Endothelial cell of umbilical vein (primary cell): Measurements from ENCODE around the gene ANXA11.
A peak's percentile ranks its signal among the peaks of the same experiment; 100 is the strongest.

ENCODE experiments used
- CTCF ChIP-seq, 2 donors: IDR thresholded peaks; 1 replicate in 1 of 2; 2 replicates in 1 of 2; pipeline ENCODE4 v1.5.1; 2011; ENCODE audit warnings: low read length in 2 of 2, mild to moderate bottlenecking in 2 of 2, moderate library complexity in 2 of 2, control low read depth in 1 of 2, inconsistent platforms in 1 of 2, low read depth in 1 of 2; ENCODE audit not compliant: insufficient read depth in 1 of 2; ENCODE audit errors: extremely low read depth in 1 of 2
- EZH2 ChIP-seq: IDR thresholded peaks from 2 replicates; pipeline ENCODE4 v1.6.1; 2012; ENCODE audit warnings: borderline replicate concordance, low read depth, mild to moderate bottlenecking, moderate library complexity, low read length, inconsistent platforms; ENCODE audit not compliant: severe bottlenecking
- POLR2A ChIP-seq: IDR thresholded peaks from 2 replicates; pipeline ENCODE4 v1.6.1; 2012; ENCODE audit warnings: low read depth, mild to moderate bottlenecking, control low read depth, low read length
- POLR2AphosphoS5 ChIP-seq: IDR thresholded peaks from 2 replicates; pipeline ENCODE4 v1.6.1; 2012; ENCODE audit warnings: low read depth, mild to moderate bottlenecking, control low read depth, low read length, moderate library complexity; ENCODE audit not compliant: insufficient read depth

GRCh38 chr10:80158598-80159127, 46.7 kb downstream of the ANXA11 start:
- TF ChIP-seq POLR2AphosphoS5 (peak; percentile 87), POLR2A (no peak), CTCF (IDR thresholded peaks at IDR 0.05; ENCODE audit: extremely low read depth in 1 of 2, insufficient read depth in 1 of 2, low read depth in 1 of 2, low read length in 2 of 2) (no peak), EZH2 (no peak)
